ENCODE results near the gene CNNM4. TPM values are rescaled to one million over a fixed set of nuclear protein-coding genes. Genes with fewer than 3 reads are reported as not detected.

CNNM4 gene
- total and polyA plus RNA-seq, 5 experiments from 2014 or later, result 0.63 to 4.9 (median 2.2) TPM

- peaks cover 0 to 25% (median 10%) of the 10 kb centered on the region in 3 donors for H3K36me3 Mint-ChIP-seq
- no peak for DNase-seq
- peak overlapping the region in 1 of 10 donors; percentile 75 for H3K27ac Mint-ChIP-seq
- H3K4me1 Mint-ChIP-seq, result peaks cover 7 to 18% (median 11%) of the 10 kb centered on the region in 4 donors
- no peaks in the 10 kb centered on the region for H3K9me3 Mint-ChIP-seq
- no peak overlapping the region for H3K4me3 Mint-ChIP-seq
- POLR2A ChIA-PET, result interaction anchor here (0.6 to 1.8 kb wide), 5 partner anchors 13 to 256 kb away, joined by 3 to 9 read pairs (median 3); partner anchors contain the start of gene ANKRD39
- no peak for ATAC-seq
- no peaks in the 10 kb centered on the region for H3K27me3 Mint-ChIP-seq
Measured at GRCh38 chr2:96844405-96844808, 83.7 kb downstream of the CNNM4 start.

GRCh38 chr2:96846825-96847224 is 86.1 kb downstream of the CNNM4 start:
- Mint-ChIP-seq H3K27me3 (no peaks in the 10 kb centered on the region), H3K9me3 (no peaks in the 10 kb centered on the region), H3K27ac (no peak overlapping the region), H3K4me3 (no peak overlapping the region), H3K36me3 (peaks cover 0 to 49% (median 19%) of the 10 kb centered on the region in 3 donors), H3K4me1 (peaks cover 0 to 6% (median 5%) of the 10 kb centered on the region in 4 donors)
- POLR2A ChIA-PET, result interaction anchor here (0.6 to 1.3 kb wide), 2 partner anchors 10 to 73 kb away, joined by 3 to 4 read pairs; no protein-coding TSS in a partner anchor
- no peak for DNase-seq
- ATAC-seq, result no peak

GRCh38 chr2:96847586-96847985 is 86.9 kb downstream of the CNNM4 start:
- ATAC-seq (no peak), DNase-seq (no peak)
- Mint-ChIP-seq H3K9me3 (no peaks in the 10 kb centered on the region), H3K4me1 (peaks cover 0 to 4% (median 4%) of the 10 kb centered on the region in 4 donors), H3K36me3 (peaks cover 0 to 55% (median 21%) of the 10 kb centered on the region in 3 donors), H3K4me3 (no peak overlapping the region), H3K27me3 (no peaks in the 10 kb centered on the region), H3K27ac (peak overlapping the region in 1 of 10 donors; percentile 80)
- POLR2A ChIA-PET, result interaction anchor here (0.7 to 1.3 kb wide), 2 partner anchors 9 to 153 kb away, joined by 3 to 7 read pairs; no protein-coding TSS in a partner anchor

- POLR2A ChIA-PET, result interaction anchor here (0.9 to 1.3 kb wide), 2 partner anchors 9 kb away, joined by 3 read pairs; no protein-coding TSS in a partner anchor
- H3K36me3 Mint-ChIP-seq, result peaks cover 0 to 62% (median 27%) of the 10 kb centered on the region in 3 donors
- H3K4me3 Mint-ChIP-seq, result no peak overlapping the region
- H3K27me3 Mint-ChIP-seq, result no peaks in the 10 kb centered on the region
- peaks cover 0 to 3% (median 2%) of the 10 kb centered on the region in 4 donors for H3K4me1 Mint-ChIP-seq
- H3K27ac Mint-ChIP-seq, result no peak overlapping the region
- no peak for ATAC-seq
- H3K9me3 Mint-ChIP-seq, result no peaks in the 10 kb centered on the region
- DNase-seq, result no peak
Measured at GRCh38 chr2:96848264-96848663, 87.6 kb downstream of the CNNM4 start.

DNA sequence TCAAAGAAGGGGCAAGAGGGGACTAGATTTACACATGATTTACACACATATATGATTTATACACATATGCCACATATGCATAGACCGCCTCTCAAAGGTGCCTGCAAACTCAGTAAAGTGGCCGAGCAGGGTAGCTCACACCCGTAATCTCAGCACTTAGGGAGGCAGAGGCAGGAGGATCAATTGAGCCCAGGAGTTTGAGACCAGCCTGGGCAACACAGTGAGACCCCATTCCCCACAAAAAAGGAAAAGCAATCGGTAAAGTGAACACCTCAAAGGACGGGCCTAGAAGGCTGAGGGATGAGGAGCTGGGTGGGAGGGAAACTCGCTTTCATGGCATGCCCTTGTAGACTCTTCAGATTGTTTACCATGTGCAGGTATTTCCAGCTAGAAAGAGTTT is 92.0 kb downstream of the CNNM4 start:
- POLR2A ChIA-PET, result interaction anchor here (1.2 to 3.4 kb wide), 4 partner anchors 13 to 110 kb away, joined by 4 to 14 read pairs (median 5); partner anchors contain the start of gene CNNM3
- H3K4me3 Mint-ChIP-seq, result no peak overlapping the region
- H3K27ac Mint-ChIP-seq, result peak overlapping the region in 1 of 10 donors; percentile 22
- no peaks in the 10 kb centered on the region for H3K27me3 Mint-ChIP-seq
- H3K36me3 Mint-ChIP-seq, result peaks cover 0 to 66% (median 28%) of the 10 kb centered on the region in 3 donors
- ATAC-seq (no peak), DNase-seq (no peak)
- no peaks in the 10 kb centered on the region for H3K9me3 Mint-ChIP-seq
- H3K4me1 Mint-ChIP-seq, result peaks cover 17 to 27% (median 23%) of the 10 kb centered on the region in 4 donors

GRCh38 chr2:96853321-96853720 is 92.6 kb downstream of the CNNM4 start:
- POLR2A ChIA-PET, result interaction anchor here (2.0 to 3.4 kb wide), 2 partner anchors 14 to 110 kb away, joined by 5 to 14 read pairs; no protein-coding TSS in a partner anchor
- H3K4me3 Mint-ChIP-seq, result no peak overlapping the region
- H3K9me3 Mint-ChIP-seq, result no peaks in the 10 kb centered on the region
- DNase-seq, result no peak
- peaks cover 17 to 27% (median 24%) of the 10 kb centered on the region in 4 donors for H3K4me1 Mint-ChIP-seq
- H3K36me3 Mint-ChIP-seq, result peaks cover 0 to 59% (median 24%) of the 10 kb centered on the region in 3 donors
- no peak overlapping the region for H3K27ac Mint-ChIP-seq
- ATAC-seq, result no peak
- no peaks in the 10 kb centered on the region for H3K27me3 Mint-ChIP-seq

DNA sequence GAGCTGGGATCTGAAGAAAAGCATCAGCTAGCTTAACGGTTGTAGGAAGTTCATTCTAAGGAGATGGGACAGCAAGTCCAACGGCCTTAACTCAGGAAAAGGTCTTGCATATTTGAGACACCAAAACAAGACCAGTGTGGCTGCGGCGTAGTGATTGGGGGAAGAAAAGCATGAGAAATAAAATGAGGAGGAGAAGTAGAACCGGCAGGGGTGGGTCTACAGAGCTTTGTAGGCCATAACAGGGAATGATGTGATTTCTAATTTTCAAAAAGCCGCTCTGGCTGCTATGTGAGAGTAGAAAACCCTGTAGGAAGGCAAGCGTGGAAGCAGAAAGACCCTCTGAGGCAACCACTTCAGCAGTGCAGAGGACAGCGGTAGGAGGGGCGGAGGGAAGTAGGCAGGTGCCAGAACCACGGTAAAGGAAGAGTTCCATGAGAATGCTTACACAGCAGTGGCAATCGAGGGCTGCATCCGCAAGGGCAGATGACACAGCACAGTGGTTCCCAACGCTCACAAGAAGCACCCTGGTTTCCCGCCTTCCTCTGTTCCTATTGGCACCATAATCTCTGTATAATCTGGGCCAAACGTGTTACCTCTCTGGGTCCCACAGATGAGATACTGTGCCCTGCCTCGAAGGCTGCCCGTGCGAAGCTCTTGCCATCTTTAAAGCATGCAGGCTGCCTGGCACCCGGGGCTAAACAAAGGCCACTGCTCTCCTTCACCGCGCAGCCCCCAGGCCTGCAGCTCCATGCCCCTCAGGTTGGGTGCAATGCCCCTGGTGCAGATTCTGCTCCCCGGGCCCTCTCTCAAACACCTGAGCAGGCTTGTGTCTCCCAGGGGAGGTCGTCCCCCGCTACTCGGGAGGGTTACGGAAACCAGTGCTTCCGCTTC is 96.3 kb downstream of the CNNM4 start:
- H3K36me3 Mint-ChIP-seq, result peaks cover 0 to 42% (median 16%) of the 10 kb centered on the region in 3 donors

DNA sequence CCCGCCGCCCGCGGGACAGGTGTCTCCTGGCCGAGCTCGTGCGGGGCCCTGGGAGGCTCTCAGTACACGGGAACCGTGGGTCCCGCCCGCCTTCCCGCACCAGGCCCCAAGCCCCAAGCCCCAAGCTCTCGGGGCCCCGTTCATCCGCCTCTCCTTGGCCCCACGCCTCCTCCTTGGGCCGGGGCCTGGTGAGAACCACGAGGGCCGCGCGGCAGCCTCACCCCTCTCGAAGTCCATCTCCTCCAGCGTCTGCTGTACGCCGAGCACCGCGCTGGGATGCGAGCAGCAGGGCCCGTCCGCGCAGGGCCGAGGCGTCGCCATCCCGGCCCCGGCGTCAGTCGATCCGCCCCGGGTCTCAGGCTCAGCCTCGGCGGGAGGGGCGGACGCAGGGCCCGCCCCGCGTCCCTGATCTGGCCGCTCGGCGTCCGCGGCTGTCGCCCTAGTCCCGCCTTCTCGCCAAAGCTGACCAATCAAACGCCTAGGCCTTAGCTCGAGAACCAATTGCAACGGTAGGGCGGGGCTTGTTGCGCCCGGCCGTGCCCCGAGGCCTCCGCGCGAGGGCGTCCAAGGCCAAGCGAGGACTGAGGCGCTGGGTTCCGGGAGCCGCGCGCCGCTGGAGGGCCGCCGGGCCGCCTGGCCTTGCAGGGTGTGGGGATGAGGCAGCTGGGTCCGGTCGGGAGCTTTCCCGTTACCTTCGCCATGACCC is 97.1 kb downstream of the CNNM4 start, which contains the start of gene ANKRD39:
Gene ANKRD39, minus strand, starts transcription at position 350 of the 706 bp plus-strand sequence. Its CDS starts 29 bp downstream, at position 321.
- peak within 1 kb of the TSS; percentile 72 to 92 (median 90) for H3K4me3 Mint-ChIP-seq
- no peaks in the 10 kb centered on the region for H3K27me3 Mint-ChIP-seq
- peaks cover 0 to 41% (median 15%) of the 10 kb centered on the region in 3 donors for H3K36me3 Mint-ChIP-seq
- DNase-seq, result peak; percentile 95 to 99 (median 98)
- POLR2A ChIA-PET, result interaction anchor here (0.6 to 4.1 kb wide), 29 partner anchors 9 to 321 kb away, joined by 3 to 75 read pairs (median 6); partner anchors contain the start of genes ANKRD23, ANKRD36 and CNNM3
- H3K27ac Mint-ChIP-seq, result peak within 1 kb of the TSS; percentile 57 to 94 (median 86)
- ATAC-seq, result peak; percentile 89 to 92
- H3K9me3 Mint-ChIP-seq, result no peaks in the 10 kb centered on the region
- H3K4me1 Mint-ChIP-seq, result peaks cover 23 to 50% (median 47%) of the 10 kb centered on the region in 4 donors

More for the DNA sequence above, 96.3 kb downstream of the CNNM4 start:
- H3K27me3 Mint-ChIP-seq, result no peaks in the 10 kb centered on the region
- H3K27ac Mint-ChIP-seq, result peak overlapping the region; percentile 57 to 94 (median 84)
- DNase-seq, result peak in 5 of 10 donors; percentile 21 to 72 (median 39)
- peak in 1 of 2 donors; percentile 2 for ATAC-seq
- H3K4me1 Mint-ChIP-seq, result peaks cover 23 to 48% (median 46%) of the 10 kb centered on the region in 4 donors
- POLR2A ChIA-PET, result interaction anchor here (0.6 to 4.1 kb wide), 24 partner anchors 8 to 320 kb away, joined by 3 to 75 read pairs (median 10); partner anchors contain the start of genes ANKRD23, ANKRD36 and CNNM3
- H3K4me3 Mint-ChIP-seq, result peak overlapping the region; percentile 72 to 92 (median 90)
- H3K9me3 Mint-ChIP-seq, result no peaks in the 10 kb centered on the region

DNA sequence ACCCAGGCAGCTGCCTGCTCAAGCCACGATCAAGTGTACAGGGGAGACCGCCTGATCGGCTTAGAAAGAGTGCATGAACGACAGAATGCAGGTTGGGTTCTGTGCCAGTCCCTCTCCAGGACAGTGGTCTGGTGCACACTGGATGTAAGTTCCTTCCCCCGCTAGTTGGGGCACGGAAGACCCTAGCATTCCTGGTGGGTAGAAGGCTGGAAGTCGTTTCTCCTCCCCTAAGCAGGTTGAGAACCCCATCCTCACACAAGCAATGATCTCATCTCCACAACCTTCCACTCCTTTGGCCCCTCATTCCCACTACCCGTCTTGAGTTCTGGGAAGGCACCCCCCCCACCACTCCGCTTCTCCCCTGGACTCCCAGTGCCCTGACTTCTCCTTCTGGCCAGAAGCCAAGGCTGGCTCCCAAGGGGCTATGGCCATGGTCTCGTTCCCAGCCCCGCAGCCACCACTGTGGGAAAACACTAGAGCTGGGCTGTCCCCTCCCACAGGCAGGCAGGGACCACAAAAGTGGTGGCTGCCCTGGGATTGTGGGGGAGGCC is 98.5 kb downstream of the CNNM4 start:
- POLR2A ChIA-PET, result interaction anchor here (1.2 to 4.1 kb wide), 10 partner anchors 9 to 103 kb away, joined by 4 to 75 read pairs (median 22); partner anchors contain the start of gene CNNM3

DNA sequence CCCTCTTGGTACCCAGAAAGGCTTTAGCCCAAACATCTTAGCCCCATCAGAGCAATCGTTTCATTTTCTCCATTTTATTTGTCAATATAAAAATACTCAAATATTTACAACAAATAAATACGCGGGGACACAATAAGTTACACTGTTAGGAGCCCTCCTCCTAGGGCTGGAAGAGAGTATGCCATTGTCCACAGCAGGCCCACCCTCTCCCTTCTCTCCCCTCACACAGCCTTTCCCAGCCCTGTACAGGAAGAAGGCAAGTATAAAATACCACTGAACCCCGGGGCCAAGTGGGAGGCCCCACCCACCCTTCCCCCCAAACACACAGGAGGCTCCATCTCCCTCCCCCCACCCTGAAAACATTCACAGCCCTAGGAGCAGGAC is 99.0 kb downstream of the CNNM4 start:
- peak overlapping the region in 9 of 10 donors; percentile 40 to 90 (median 76) for H3K4me3 Mint-ChIP-seq

More for the DNA sequence above, 98.5 kb downstream of the CNNM4 start:
- Mint-ChIP-seq H3K9me3 (no peaks in the 10 kb centered on the region), H3K36me3 (peaks cover 0 to 34% (median 7%) of the 10 kb centered on the region in 3 donors), H3K27me3 (no peaks in the 10 kb centered on the region), H3K4me1 (peaks cover 26 to 54% (median 52%) of the 10 kb centered on the region in 4 donors), H3K4me3 (peak overlapping the region; percentile 58 to 92 (median 86)), H3K27ac (peak overlapping the region in 9 of 10 donors; percentile 48 to 94 (median 77))
- DNase-seq, result no peak
- no peak for ATAC-seq

More for the DNA sequence above, 99.0 kb downstream of the CNNM4 start:
- Mint-ChIP-seq H3K27me3 (no peaks in the 10 kb centered on the region), H3K27ac (peak overlapping the region; percentile 29 to 87 (median 72)), H3K4me1 (peaks cover 26 to 51% (median 49%) of the 10 kb centered on the region in 4 donors), H3K36me3 (peaks cover 0 to 34% (median 6%) of the 10 kb centered on the region in 3 donors), H3K9me3 (no peaks in the 10 kb centered on the region)
- no peak for ATAC-seq
- POLR2A ChIA-PET, result interaction anchor here (1.2 to 4.1 kb wide), 5 partner anchors 9 to 94 kb away, joined by 3 to 24 read pairs (median 7); no protein-coding TSS in a partner anchor
- DNase-seq, result no peak

Data from naive thymus-derived CD8-positive, alpha-beta T cell (primary cell).